HCT116 (cell line): ENCODE results near the gene SCML2. TPM values are rescaled to one million over a fixed set of nuclear protein-coding genes. Genes with fewer than 3 reads are reported as not detected.

Source experiments
- ATAC-seq: fragments of 200-7000 bp; cut with Tn5 transposase; 2 replicates; pipeline ENCODE4 v1.9.1; 2020; ENCODE audit warnings: mild to moderate bottlenecking, moderate library complexity
- BruUV-seq: library from RNA; stranded (reverse); fragments of 400-500 nt; replicated peaks from 2 replicates; lab custom pipeline; 2021; lab: Mats Ljungman, UMichigan
- CTCF ChIA-PET: fragments of 300-600 bp; sonication (Branson Sonifier 250); formaldehyde crosslinking; loops from one replicate; lab custom pipeline; 2021; ENCODE audit warnings: antibody characterized with exemption; lab: Charles Lee
- POLR2A ChIA-PET: fragments of 300-600, 350-600 bp; sonication (Branson Sonifier 250); formaldehyde crosslinking; loops from one replicate; lab custom pipeline; 2021; ENCODE audit warnings: antibody characterized with exemption; lab: Charles Lee
- RAD21 ChIA-PET, 2 experiments: fragments of 300-600 bp; sonication (Branson Sonifier 250); formaldehyde crosslinking; loops; one replicate each; lab custom pipeline; 2023; ENCODE audit warnings: low total read pairs in 2 of 2; ENCODE audit not compliant: uncharacterized antibody in 2 of 2, unreplicated experiment in 2 of 2, low non-redundant PET in 1 of 2; lab: Charles Lee
- DNase-seq: peaks from one replicate; pipeline ENCODE4 v3.0.0-alpha.2; 2010; ENCODE audit warnings: low read depth, low spot score
- H2AFZ ChIP-seq: fragments of 200-600 bp; shearing (Covaris generic), sonication (generic); 2 replicates; pipeline ENCODE4 v1.6.1; 2017; ENCODE audit warnings: low read depth, mixed run types, mixed read lengths, antibody characterized with exemption, low read length; ENCODE audit not compliant: poor library complexity, severe bottlenecking
- H3K27ac ChIP-seq: 2 replicates; pipeline ENCODE4 v1.5.1; 2012; ENCODE audit warnings: low read depth, low read length
- H3K27me3 ChIP-seq: fragments of 200-600 bp; sonication (generic); 2 replicates; pipeline ENCODE4 v1.6.1; 2016; ENCODE audit warnings: mixed run types, low read length, mixed read lengths; ENCODE audit not compliant: insufficient read depth
- H3K36me3 ChIP-seq, 2 experiments: fragments of 200-500 bp in 1 of 2; fragments of 200-600 bp in 1 of 2; sonication (Bioruptor generic) in 1 of 2; sonication (generic) in 1 of 2; 2 replicates each; pipeline versions ENCODE4 v1.5.1 to v1.6.1; 2014 to 2016; ENCODE audit warnings: low read length in 2 of 2, inconsistent platforms in 1 of 2, mixed read lengths in 1 of 2, mixed run types in 1 of 2; ENCODE audit not compliant: insufficient read depth in 2 of 2, control insufficient read depth in 1 of 2
- H3K4me1 ChIP-seq, 2 experiments: fragments of 200-600 bp in 1 of 2; sonication (generic) in 1 of 2; 2 replicates each; pipeline versions ENCODE4 v1.5.1 to v1.6.1; 2012 to 2017; ENCODE audit warnings: low read length in 2 of 2, inconsistent platforms in 1 of 2, mild to moderate bottlenecking in 1 of 2, mixed read lengths in 1 of 2, mixed run types in 1 of 2, moderate library complexity in 1 of 2; ENCODE audit not compliant: insufficient read depth in 2 of 2, control insufficient read depth in 1 of 2
- H3K4me2 ChIP-seq: fragments of 200-600 bp; sonication (generic); 2 replicates; pipeline ENCODE4 v1.6.1; 2017; ENCODE audit warnings: mixed run types, low read length, mixed read lengths
- H3K4me3 ChIP-seq, 2 experiments: fragments of 200-600 bp in 1 of 2; sonication (generic) in 1 of 2; replicated peaks in 1 of 2; 2 replicates each; pipeline ENCODE4 v1.5.1; 2011 to 2016; ENCODE audit warnings: low read length in 2 of 2, control low read depth in 1 of 2, low read depth in 1 of 2, mild to moderate bottlenecking in 1 of 2, mixed read lengths in 1 of 2, mixed run types in 1 of 2
- H3K79me2 ChIP-seq: fragments of 200-600 bp; sonication (generic); 2 replicates; pipeline ENCODE4 v1.6.1; 2017; ENCODE audit warnings: mild to moderate bottlenecking, mixed run types, low read length, moderate library complexity, mixed read lengths; ENCODE audit not compliant: insufficient read depth
- H3K9ac ChIP-seq: fragments of 200-600 bp; sonication (generic); 2 replicates; pipeline ENCODE4 v1.6.1; 2016; ENCODE audit warnings: low read length, mixed read lengths
- H3K9me2 ChIP-seq: fragments of 200-600 bp; sonication (generic), shearing (Covaris generic); 2 replicates; pipeline ENCODE4 v1.6.1; 2017; ENCODE audit warnings: mixed run types, mild to moderate bottlenecking, moderate library complexity; ENCODE audit not compliant: insufficient read depth
- H3K9me3 ChIP-seq, 2 experiments: fragments of 200-500 bp in 1 of 2; fragments of 200-600 bp in 1 of 2; sonication (Bioruptor generic) in 1 of 2; sonication (generic) in 1 of 2; 2 replicates each; pipeline ENCODE4 v1.6.1; 2014 to 2017; ENCODE audit warnings: low read length in 2 of 2, mixed read lengths in 2 of 2, inconsistent platforms in 1 of 2, low read depth in 1 of 2, mild to moderate bottlenecking in 1 of 2, mixed run types in 1 of 2, moderate library complexity in 1 of 2; ENCODE audit not compliant: control insufficient read depth in 1 of 2, insufficient read depth in 1 of 2
- H4K20me1 ChIP-seq: fragments of 200-600 bp; sonication (generic), shearing (Covaris generic); 2 replicates; pipeline ENCODE4 v1.6.1; 2017; ENCODE audit warnings: mixed run types, mild to moderate bottlenecking, moderate library complexity; ENCODE audit not compliant: insufficient read depth
- CEBPB ChIP-seq: IDR thresholded peaks from 2 replicates; pipeline ENCODE4 v1.6.1; 2012; ENCODE audit warnings: low read depth
- RAD21 ChIP-seq: IDR thresholded peaks from 2 replicates; pipeline ENCODE4 v1.6.1; 2012; ENCODE audit warnings: low read depth, mild to moderate bottlenecking
- YY1 ChIP-seq: IDR thresholded peaks from 2 replicates; pipeline ENCODE4 v1.6.1; 2011; ENCODE audit warnings: low read length, low read depth, moderate library complexity, mild to moderate bottlenecking; ENCODE audit not compliant: insufficient replicate concordance; ENCODE audit errors: extremely low read depth
- intact Hi-C: fragments of 100-400 bp; cut with micrococcal nuclease; formaldehyde crosslinking; loops from 2 replicates; pipeline ENCODE4 v1.10.0; 2022
- total RNA-seq: library from RNA; stranded (reverse); gene quantifications from one replicate; pipeline ENCODE4 v1.2.1, GENCODE V29; 2021; ENCODE audit not compliant: unreplicated experiment
- TF ChIP-seq, protein P1 (sequence below), 3 experiments: fragments of 200-600 bp in 1 of 3; sonication (generic) in 1 of 3; IDR thresholded peaks in 2 of 3; conservative IDR thresholded peaks in 1 of 3; 2 replicates each; pipeline ENCODE4 v1.5.1; 2012 to 2017; ENCODE audit warnings: low read depth in 2 of 3, low read length in 2 of 3, antibody characterized with exemption in 1 of 3, borderline replicate concordance in 1 of 3, control low read depth in 1 of 3, mild to moderate bottlenecking in 1 of 3, mixed read lengths in 1 of 3, mixed run types in 1 of 3, moderate library complexity in 1 of 3; ENCODE audit not compliant: insufficient read depth in 1 of 3

SCML2 gene
- total RNA-seq, 1 experiment from 2014 or later: 5.2 TPM

DNA sequence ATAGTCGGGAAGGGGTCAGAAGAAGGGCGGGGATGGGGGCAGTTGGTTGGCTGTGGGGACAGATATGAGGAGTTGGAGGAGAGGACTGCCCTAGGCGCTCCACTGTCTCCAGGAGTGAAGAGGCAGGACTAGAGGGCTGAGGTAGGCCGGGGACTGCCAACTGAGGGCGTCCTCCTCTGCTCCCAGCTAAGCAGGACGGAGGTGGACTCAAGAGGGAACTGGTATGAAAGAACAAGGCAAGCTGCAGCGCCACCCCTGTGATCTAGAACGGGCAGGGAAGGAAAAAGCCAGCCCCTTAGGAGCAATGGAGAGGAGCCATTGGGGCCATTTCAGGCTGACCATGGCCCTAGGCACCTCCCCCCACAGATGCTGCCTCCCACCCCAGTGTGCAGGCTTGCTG is 147.8 kb downstream of the SCML2 start:
- CTCF ChIA-PET: no interaction called here

DNA sequence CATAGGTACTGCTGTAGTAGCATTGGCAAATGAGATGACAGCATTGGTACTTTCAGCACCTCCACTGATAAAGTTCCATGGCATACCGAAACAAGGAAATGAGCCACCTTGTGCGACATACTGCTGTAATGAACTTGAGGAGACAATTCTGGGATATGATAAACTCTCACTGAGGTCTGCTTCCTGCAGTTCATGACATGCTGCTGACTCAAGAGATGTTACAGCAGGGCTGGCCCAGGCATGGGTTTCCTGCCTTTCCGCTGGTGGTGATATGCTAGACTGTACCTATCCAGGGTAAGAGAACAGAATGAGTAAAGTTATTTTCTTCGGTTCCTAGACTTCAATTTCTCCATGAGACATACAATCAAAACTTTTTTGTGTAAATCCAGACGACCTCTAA is 150.9 kb downstream of the SCML2 start:
- Histone ChIP-seq H3K27ac (no peak overlapping the region), H3K4me1 (no peaks in the 10 kb centered on the region), H3K9me2 (no peaks in the 10 kb centered on the region), H2AFZ (no peak overlapping the region), H3K79me2 (no peaks in the 10 kb centered on the region), H3K27me3 (no peaks in the 10 kb centered on the region), H3K4me2 (no peak overlapping the region), H3K9me3 (no peaks in the 10 kb centered on the region), H3K36me3 (no peaks in the 10 kb centered on the region), H3K9ac (no peak overlapping the region), H4K20me1 (no peaks in the 10 kb centered on the region), H3K4me3 (no peak overlapping the region)
- ChIA-PET CTCF (no interaction called here), POLR2A (no interaction called here), RAD21 (no interaction called here)
- no TSS peak for BruUV-seq
- no peak for DNase-seq
- intact Hi-C loops: loop anchor here (10.0 kb wide), 1 partner anchor 259 kb away; no protein-coding TSS in a partner anchor
- no peak for ATAC-seq
- TF ChIP-seq, protein P1, sequence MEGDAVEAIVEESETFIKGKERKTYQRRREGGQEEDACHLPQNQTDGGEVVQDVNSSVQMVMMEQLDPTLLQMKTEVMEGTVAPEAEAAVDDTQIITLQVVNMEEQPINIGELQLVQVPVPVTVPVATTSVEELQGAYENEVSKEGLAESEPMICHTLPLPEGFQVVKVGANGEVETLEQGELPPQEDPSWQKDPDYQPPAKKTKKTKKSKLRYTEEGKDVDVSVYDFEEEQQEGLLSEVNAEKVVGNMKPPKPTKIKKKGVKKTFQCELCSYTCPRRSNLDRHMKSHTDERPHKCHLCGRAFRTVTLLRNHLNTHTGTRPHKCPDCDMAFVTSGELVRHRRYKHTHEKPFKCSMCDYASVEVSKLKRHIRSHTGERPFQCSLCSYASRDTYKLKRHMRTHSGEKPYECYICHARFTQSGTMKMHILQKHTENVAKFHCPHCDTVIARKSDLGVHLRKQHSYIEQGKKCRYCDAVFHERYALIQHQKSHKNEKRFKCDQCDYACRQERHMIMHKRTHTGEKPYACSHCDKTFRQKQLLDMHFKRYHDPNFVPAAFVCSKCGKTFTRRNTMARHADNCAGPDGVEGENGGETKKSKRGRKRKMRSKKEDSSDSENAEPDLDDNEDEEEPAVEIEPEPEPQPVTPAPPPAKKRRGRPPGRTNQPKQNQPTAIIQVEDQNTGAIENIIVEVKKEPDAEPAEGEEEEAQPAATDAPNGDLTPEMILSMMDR (IDR thresholded peaks at IDR 0.05 in 2 of 3, conservative IDR thresholded peaks at IDR 0.05 in 1 of 3; ENCODE audit: borderline replicate concordance in 1 of 3, insufficient read depth in 1 of 3, low read depth in 2 of 3, low read length in 2 of 3): no peak
- no peak for TF ChIP-seq RAD21

More for the DNA sequence above, 147.8 kb downstream of the SCML2 start:
- H3K4me1 ChIP-seq: no peaks in the 10 kb centered on the region
- ChIA-PET RAD21 (no interaction called here), POLR2A (no interaction called here)
- H2AFZ ChIP-seq: no peak overlapping the region
- H3K27me3 ChIP-seq: no peaks in the 10 kb centered on the region
- intact Hi-C loops: loop anchor here (10.0 kb wide), 1 partner anchor 262 kb away; no protein-coding TSS in a partner anchor
- H3K9me3 ChIP-seq: no peaks in the 10 kb centered on the region
- H3K9me2 ChIP-seq: no peaks in the 10 kb centered on the region
- no peak overlapping the region for H3K9ac ChIP-seq
- no peak overlapping the region for H3K27ac ChIP-seq
- H4K20me1 ChIP-seq: no peaks in the 10 kb centered on the region
- DNase-seq (no peak), ATAC-seq (no peak)
- TF ChIP-seq CEBPB (no peak), YY1 (no peak)
- no peaks in the 10 kb centered on the region for H3K36me3 ChIP-seq
- no peaks in the 10 kb centered on the region for H3K79me2 ChIP-seq
- BruUV-seq: no TSS peak
- no peak overlapping the region for H3K4me3 ChIP-seq
- no peak overlapping the region for H3K4me2 ChIP-seq
